Stomach (tissue), 4 donors: ENCODE data around the gene TCF3.

Experiments
- CTCF ChIP-seq, 7 experiments: fragments of 450-650 bp in 4 of 7; fragments of 200-600 bp in 3 of 7; sonication (generic) in 3 of 7; IDR thresholded peaks; one replicate each; pipeline ENCODE4 v1.5.1; 2016 to 2019; ENCODE audit warnings: antibody characterized with exemption in 7 of 7, control low read depth in 2 of 7, mild to moderate bottlenecking in 1 of 7
- POLR2A ChIP-seq, 4 donors: fragments of 450-650 bp; IDR thresholded peaks; one replicate each; pipeline ENCODE4 v1.6.1; 2016; ENCODE audit warnings: antibody characterized with exemption in 4 of 4, control low read depth in 2 of 4, mild to moderate bottlenecking in 1 of 4, moderate library complexity in 1 of 4
- POLR2AphosphoS5 ChIP-seq, 3 donors: sonication (generic); formaldehyde crosslinking; IDR thresholded peaks; one replicate each; pipeline ENCODE4 v1.6.1; 2016; ENCODE audit warnings: antibody characterized with exemption in 3 of 3

GRCh38 chr19:1582201-1582600 is 70.2 kb downstream of the TCF3 start:
- TF ChIP-seq CTCF (IDR thresholded peaks at IDR 0.05) (no peak), POLR2AphosphoS5 (IDR thresholded peaks at IDR 0.05) (no peak), POLR2A (IDR thresholded peaks at IDR 0.05) (no peak)
